K562 (cell line): ENCODE results near the gene GAPVD1.

Source experiments
- CHAMP1 ChIP-seq: fragments of 450-650 bp; IDR thresholded peaks from 2 replicates; pipeline ENCODE4 v1.6.1; 2016; ENCODE audit warnings: mild to moderate bottlenecking
- CTCF ChIP-seq, 3 experiments: IDR thresholded peaks in 2 of 3; conservative IDR thresholded peaks in 1 of 3; 2 replicates each; pipeline ENCODE4 v1.5.1; 2011 to 2012; ENCODE audit warnings: low read length in 3 of 3, mild to moderate bottlenecking in 3 of 3, control low read depth in 2 of 3, improper control_type of control experiment in 1 of 3, inconsistent platforms in 1 of 3, low read depth in 1 of 3, mixed read lengths in 1 of 3, moderate library complexity in 1 of 3; ENCODE audit not compliant: insufficient read depth in 2 of 3
- E2F1 ChIP-seq: sonication (generic); formaldehyde crosslinking; IDR thresholded peaks from 2 replicates; pipeline ENCODE4 v1.8.1; 2023; ENCODE audit warnings: mild to moderate bottlenecking, missing genetic modification reagents, moderate library complexity
- EZH2 ChIP-seq: IDR thresholded peaks from 2 replicates; pipeline ENCODE4 v1.6.1; 2012; ENCODE audit warnings: low read depth, mild to moderate bottlenecking, inconsistent platforms, low read length, borderline replicate concordance
- JUND ChIP-seq, 2 experiments: IDR thresholded peaks; 2 replicates in 1 of 2; 3 replicates in 1 of 2; pipeline ENCODE4 v1.6.1; 2011; ENCODE audit warnings: borderline replicate concordance in 2 of 2, low read depth in 2 of 2, low read length in 2 of 2, improper control_type of control experiment in 1 of 2, missing biosample characterization in 1 of 2, missing genetic modification characterization in 1 of 2, missing genetic modification reagents in 1 of 2
- KDM1A ChIP-seq, 2 experiments: fragments of 450-650 bp; IDR thresholded peaks; 2 replicates each; pipeline ENCODE4 v1.6.1; 2016; ENCODE audit warnings: mild to moderate bottlenecking in 2 of 2
- MAX ChIP-seq: sonication (generic); formaldehyde crosslinking; IDR thresholded peaks from 2 replicates; pipeline ENCODE4 v1.9.0; 2022; ENCODE audit warnings: mild to moderate bottlenecking, missing genetic modification reagents
- NR1H2 ChIP-seq: sonication (generic); formaldehyde crosslinking; IDR thresholded peaks from 2 replicates; pipeline ENCODE4 v1.4.0; 2020; ENCODE audit warnings: mild to moderate bottlenecking, missing genetic modification reagents
- NR2F6 ChIP-seq: fragments of 450-650 bp; formaldehyde crosslinking; IDR thresholded peaks from 2 replicates; pipeline ENCODE4 v1.4.0; 2020; ENCODE audit warnings: mild to moderate bottlenecking
- TCF15 ChIP-seq: fragments of 250-450 bp; sonication (Bioruptor Pico); IDR thresholded peaks from 2 replicates; pipeline ENCODE4 v1.8.0; 2022; ENCODE audit warnings: moderate library complexity, mild to moderate bottlenecking, inconsistent platforms
- TEAD2 ChIP-seq: fragments of 450-650 bp; IDR thresholded peaks from 2 replicates; pipeline ENCODE4 v1.6.1; 2016; ENCODE audit warnings: missing genetic modification characterization, control low read depth, missing compliant biosample characterization
- U2AF1 ChIP-seq: fragments of 200-400 bp; formaldehyde crosslinking; optimal IDR thresholded peaks from 2 replicates; pipeline ENCODE3; 2017; ENCODE audit warnings: mild to moderate bottlenecking, low read depth, low read length, moderate library complexity
- ZNF609 ChIP-seq: sonication (generic); formaldehyde crosslinking; IDR thresholded peaks from 2 replicates; pipeline ENCODE4 v1.8.1; 2023; ENCODE audit warnings: missing genetic modification reagents, mild to moderate bottlenecking, borderline replicate concordance

- no peak for TF ChIP-seq E2F1 (CRISPR knock-in tag)
- TF ChIP-seq ZNF609 (CRISPR knock-in tag), result no peak
- TF ChIP-seq NR2F6, result no peak
- TF ChIP-seq KDM1A (IDR thresholded peaks at IDR 0.05), result no peak
- TF ChIP-seq TEAD2 (tag), result no peak
- TF ChIP-seq MAX (CRISPR knock-in tag), result no peak
- TF ChIP-seq CTCF (IDR thresholded peaks at IDR 0.05 in 2 of 3, conservative IDR thresholded peaks at IDR 0.05 in 1 of 3; ENCODE audit: insufficient read depth in 2 of 3, low read depth in 1 of 3, low read length in 3 of 3), result no peak
- TF ChIP-seq JUND (IDR thresholded peaks at IDR 0.05; ENCODE audit: borderline replicate concordance, low read depth, low read length), result no peak
- no peak for TF ChIP-seq JUND (tag; IDR thresholded peaks at IDR 0.05; ENCODE audit: borderline replicate concordance, low read depth, low read length)
- TF ChIP-seq NR1H2, result no peak
- TF ChIP-seq TCF15, result no peak
- TF ChIP-seq EZH2, result no peak
- no peak for TF ChIP-seq U2AF1
- TF ChIP-seq CHAMP1, result no peak
Measured at GRCh38 chr9:125380406-125380805, 118.8 kb downstream of the GAPVD1 start.
